Hematopoietic multipotent progenitor cell treated with erythropoietin and hydrocortisone succinate and interleukin-3 and kit ligand, for 17 days (in vitro differentiated cells): ENCODE data around the gene TNFSF8.

Experiments used
- DNase-seq: peaks from one replicate; pipeline ENCODE4 v3.0.0-alpha.2; 2015; ENCODE audit warnings: low spot score

TNFSF8 gene

DNA sequence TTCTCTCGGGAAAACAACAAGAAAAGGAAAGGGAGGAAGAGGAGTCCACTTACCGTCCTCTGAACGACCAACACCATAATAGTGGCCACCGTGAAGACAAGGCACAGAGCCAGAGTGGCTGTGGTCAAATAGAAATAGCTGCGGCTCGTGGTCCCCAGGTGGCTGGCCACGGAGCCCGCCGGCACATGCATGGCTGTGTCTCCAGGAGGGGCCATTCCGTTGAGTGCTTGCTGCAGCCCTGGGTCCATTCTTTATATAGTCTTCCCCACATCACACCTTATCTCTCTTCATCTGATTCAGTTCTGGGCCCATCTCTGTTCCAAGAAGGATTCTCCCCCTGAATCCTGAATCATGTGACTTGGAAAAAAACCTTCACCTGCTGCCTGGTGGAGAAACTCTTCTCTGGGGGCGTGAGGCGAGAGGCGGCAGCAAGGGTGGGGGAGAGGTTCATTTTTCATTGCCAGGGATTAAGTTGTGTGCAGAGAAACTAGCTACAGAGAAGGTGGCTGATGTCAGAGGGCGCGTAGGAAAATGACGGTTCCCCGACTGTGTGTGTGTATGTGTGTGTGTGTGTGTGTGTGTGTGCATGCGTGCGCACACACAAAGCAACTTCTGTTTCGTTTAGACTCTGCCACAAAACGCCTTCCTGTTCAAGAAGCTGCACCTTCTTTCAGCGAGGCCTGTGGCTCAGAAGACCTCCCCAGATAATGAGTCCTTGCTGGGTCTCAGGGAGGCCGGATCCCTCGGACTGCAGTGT, at the start of gene TNFSF8:
TSS of gene TNFSF8 (minus strand) at position 536 of the 757 bp plus-strand sequence. CDS start at position 248, 288 bp downstream.
- DNase-seq, result no peak

DNA sequence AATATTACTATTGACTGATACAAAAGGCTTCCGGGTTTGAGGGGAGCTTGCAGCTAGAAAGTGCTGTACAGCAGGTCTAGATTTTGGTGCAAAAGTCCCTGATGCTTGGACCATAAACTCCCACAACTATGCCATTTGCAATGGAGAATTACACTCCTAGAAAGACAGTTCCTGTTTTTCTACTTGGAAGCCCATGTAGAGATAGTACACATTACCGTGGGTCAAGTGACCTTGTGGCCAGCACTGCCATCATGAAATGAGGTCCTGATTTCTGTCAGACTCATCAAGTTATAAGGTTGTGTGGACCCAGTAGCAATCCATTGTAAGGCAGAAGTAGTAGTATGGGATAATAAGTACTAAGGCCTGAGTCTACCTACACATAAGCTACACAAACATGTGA, 42.8 kb upstream of the TNFSF8 start:
- DNase-seq, result no peak

DNA sequence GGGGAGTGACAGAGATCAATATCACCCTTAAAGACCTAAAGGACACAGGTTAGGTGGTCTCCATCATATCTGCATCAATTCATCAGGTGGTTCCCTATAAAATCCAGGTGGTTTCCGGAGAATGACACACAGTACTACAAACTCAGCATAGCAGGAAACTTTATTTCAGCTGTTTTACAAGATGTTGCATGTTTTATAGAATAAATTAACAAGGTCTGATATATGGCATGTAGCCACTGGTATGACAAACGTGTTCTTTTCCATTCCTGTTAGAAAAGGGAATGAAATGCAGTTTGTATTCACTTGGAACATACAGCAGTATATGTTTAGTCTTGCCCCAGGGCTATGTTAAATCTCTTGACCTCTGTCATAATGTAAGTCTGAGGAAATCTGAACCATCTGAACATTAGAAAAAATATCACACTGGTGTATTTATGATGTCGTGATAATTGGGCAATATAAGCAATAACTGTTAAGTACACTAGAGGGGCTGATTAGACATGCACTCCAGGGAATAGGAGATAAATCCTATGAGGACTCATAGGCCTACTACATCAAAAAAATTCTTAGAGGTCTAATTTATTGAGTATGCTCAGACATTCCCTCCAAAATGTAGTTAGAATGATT, 42.2 kb upstream of the TNFSF8 start:
- DNase-seq, result no peak

GRCh38 chr9:114969269-114969668, 38.9 kb upstream of the TNFSF8 start:
- no peak for DNase-seq

GRCh38 chr9:114968671-114969070, 38.3 kb upstream of the TNFSF8 start:
- DNase-seq, result no peak

DNA sequence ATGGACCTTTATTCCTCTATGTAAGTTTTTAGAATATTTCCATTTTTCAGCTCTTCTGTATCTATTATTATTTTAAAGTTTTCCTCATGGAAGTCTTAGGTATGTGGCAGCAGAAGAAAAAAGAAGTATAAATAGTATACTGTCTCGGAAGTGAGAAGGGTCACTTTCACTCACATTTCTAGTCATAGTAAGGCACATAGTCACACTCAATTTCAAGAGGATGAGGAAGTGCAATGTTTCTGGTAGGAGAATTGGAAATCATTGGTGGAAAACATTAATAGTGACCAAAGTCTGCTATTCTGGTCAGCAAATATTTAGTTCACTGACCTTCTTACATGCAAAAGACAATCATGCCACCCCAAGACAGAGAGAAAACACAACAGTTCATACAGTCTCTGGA, 35.2 kb upstream of the TNFSF8 start:
- DNase-seq, result no peak

- no peak for DNase-seq
Observed at GRCh38 chr9:114962809-114963208, 32.4 kb upstream of the TNFSF8 start.

DNA sequence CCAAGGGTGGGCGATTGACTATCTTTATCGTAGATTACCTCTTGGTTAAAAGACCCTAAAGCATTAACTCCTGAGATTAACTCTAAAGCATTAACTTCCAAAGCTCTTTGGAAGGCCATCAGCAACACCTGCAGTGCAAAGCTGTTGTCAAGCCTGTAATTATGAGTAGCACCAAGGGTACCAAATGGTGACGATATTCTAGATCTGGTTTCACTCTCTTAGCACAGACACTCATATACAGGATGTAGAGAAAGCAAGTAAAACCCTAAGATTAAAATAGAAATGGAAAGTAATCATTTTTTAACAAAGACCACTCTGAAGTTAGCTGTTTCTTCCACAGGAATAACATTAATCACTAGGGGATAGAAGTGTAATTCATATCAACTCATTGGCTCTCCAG, 29.9 kb upstream of the TNFSF8 start:
- DNase-seq, result no peak

DNA sequence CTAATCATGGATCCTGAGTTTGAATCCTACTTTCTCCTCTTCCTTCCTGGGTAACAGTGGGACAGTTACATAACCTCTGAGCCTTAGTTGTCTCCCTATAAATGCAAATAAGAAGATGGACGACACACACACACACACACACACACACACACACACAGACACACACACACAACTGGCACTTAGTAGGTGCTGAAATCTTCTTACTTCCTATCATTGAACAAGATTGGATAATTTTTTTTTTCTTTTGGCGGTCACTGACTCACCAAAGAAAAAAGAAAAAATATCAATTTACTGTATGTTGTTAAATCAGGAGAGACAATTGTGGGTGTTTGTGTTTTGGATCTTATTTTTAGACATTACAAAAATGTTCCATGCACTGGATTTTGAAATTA, 28.4 kb upstream of the TNFSF8 start:
- no peak for DNase-seq

DNA sequence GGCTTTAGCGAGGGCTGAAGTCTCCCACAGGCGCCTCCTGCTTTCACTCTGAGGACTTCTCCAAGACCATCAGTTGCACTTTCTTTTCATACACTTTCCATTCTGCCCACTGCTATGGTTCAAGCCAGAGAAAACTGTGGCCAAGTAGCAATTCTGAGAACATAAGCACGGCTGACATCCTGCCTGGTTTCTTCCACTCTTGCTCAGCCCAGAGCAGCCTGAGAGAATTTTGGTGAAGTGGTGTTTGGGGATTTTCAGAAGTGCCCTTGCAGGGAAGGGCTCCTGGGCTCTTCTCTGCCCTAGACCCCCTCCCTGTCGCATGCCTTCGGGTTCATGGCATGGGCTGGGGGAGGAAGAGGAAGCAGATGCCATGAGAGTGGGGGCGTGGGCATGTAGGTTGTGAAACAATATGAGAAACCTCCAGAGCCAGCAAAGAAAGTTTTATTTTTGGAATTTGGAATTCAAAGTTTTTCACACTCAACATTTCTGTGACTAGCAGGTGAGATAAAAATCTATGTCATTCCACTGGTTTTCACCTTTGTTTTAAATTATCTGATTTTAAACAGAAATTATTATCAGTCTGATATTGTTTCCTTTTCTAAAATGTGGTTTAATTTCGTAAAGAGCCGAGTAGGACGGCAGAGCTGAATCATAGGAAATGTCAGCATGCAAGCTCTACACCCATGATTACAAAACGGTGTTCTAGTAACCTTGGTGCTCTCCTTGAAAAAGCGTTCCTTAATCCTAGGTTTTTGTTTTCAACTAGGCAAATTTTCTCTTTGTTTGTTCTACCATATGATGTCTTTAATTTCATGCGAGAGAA, 27.8 kb upstream of the TNFSF8 start:
- DNase-seq, result no peak

- DNase-seq, result no peak
Observed at GRCh38 chr9:114957558-114957957, 27.2 kb upstream of the TNFSF8 start.

DNA sequence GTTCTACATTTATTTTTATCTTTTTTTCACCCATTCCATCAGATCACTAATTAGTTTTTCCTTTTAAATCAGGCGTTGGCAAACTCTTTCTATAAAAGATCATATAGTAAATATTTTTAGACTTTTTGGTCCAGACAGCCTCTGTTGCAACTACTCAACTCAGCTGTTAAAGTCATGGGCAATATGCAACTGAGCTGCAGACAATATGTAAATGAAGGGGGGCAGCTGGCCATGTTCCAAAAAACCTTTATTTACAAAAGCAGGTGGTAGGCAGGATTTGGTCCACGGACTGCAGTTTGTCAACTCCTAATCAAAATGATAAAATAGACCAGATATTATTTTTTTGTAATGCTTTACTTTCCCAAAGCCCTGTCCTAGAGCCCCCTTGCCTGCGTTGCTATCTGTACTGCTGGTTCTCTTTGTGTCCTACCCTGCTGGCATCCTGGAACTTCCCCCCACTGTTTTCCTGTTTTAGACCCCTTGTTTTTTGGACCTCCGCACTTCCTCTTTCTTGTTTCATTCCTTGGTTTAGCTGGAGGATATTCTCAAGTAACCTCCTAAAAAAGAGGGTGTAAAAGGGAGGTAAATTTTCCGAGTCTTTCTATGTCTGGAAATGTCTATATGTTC, 24.7 kb upstream of the TNFSF8 start:
- DNase-seq, result no peak

DNA sequence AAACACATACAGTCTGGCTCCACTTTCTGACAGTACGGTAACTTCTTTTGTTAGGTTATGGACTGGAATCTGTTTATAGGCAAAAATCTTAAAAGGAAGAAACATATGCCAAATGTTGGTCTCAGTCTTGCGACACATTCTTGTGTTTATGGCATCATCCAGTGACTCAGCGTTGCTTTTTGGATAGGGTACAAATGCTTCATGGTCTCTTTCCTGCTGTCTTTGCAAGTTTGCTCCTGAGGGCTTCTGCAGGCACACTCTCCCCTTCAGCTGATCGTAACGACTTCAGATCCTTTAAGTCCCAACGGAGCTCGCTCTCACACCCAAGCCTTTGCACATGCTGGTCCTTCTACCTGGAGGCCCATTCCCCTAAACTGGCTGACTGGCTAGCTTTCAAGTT, 23.6 kb upstream of the TNFSF8 start:
- DNase-seq, result no peak

DNA sequence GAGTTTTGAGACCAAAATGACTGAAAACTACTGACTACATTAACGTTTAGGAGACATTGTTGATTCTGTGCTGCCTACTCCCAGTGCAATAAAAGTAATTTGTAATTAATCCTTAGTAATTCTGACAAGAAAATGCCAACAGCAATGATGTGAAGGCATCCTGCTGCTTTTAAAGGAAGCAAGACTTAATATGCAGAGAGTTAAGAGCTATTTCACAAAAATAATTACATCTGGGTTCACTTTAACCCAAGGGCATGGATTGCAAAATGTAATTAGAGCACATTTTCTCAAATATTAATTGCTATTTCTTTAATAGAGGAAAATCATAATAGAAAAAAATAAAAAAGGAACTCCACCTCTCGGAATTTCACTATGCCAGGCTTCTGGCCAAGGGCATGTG, 22.7 kb upstream of the TNFSF8 start:
- no peak for DNase-seq

DNA sequence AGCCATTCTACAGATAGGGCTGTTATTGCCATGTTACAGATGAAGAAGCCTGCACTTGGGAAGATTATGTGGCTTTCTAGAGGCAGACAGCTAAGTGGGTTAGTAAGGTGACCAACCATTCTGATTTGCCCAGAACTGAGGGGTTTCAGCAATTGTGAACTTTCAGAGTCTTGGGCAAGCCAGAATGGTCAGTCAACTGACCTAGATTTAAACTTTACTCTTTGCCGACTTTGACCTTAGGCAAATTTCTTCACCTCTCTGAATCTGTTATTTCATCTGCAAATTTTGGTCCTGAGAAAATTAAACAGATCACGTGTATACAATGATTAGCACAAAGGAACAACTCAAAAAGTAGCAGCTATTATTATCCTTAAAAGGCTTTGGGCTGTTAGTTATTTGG, 20.4 kb upstream of the TNFSF8 start:
- no peak for DNase-seq

GRCh38 chr9:114947058-114947457, 16.7 kb upstream of the TNFSF8 start:
- DNase-seq, result no peak

DNA sequence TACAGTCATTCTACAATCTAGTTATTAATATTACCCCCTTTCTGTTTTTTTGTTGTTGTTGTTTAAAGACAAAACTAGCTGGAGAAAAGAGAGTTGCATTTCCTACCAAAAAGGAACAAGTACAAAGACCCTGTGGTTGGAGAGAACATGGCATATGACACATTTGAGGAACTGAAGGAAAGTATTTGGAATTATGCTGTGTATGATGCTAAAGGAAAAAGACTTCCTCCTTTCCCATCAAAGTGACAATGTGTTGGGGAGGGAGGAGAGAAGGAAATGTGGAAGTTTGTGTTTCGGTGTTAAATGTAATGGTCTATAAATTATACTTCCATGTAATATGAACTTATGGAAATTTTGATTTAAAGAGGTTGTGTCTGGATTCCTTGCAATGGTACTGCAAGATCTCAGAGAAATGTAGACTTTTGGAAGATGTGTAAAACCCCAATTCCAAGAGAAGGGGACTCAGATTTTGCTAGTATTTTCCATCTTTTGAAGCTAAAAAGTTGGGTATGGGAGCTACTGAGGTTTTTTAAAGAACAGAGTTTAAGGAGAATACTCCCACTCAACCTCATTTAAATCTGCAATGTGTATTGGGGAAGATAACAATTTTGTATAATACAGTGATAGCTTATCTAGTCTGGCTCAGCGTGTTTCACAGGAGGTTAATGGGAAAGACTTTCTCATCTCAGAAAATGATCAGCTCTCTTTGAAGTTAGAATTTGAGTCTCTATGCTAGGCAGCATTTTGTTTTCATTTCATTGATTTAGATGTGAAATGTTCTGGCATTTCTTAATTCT, 15.4 kb upstream of the TNFSF8 start:
- no peak for DNase-seq

DNA sequence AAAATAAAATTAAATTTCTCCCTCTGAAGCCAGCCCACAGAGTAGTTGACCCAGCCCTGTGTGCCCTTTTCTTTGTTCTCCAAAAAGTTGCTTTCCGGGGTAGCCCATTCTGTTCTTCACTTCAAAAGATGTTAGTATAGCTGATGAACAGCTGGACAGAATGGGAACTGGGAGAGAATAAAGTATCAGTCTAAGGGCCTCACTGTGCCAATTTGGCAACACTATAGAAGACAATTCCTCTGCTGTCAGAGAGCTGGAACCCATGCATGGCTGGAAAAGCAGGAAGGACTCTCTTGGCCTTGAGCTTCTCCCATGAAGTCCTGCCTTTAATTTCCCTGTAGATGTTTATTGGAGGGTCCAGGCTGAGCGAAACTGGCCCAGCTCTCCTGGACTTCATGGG, 11.0 kb upstream of the TNFSF8 start:
- DNase-seq, result no peak

DNA sequence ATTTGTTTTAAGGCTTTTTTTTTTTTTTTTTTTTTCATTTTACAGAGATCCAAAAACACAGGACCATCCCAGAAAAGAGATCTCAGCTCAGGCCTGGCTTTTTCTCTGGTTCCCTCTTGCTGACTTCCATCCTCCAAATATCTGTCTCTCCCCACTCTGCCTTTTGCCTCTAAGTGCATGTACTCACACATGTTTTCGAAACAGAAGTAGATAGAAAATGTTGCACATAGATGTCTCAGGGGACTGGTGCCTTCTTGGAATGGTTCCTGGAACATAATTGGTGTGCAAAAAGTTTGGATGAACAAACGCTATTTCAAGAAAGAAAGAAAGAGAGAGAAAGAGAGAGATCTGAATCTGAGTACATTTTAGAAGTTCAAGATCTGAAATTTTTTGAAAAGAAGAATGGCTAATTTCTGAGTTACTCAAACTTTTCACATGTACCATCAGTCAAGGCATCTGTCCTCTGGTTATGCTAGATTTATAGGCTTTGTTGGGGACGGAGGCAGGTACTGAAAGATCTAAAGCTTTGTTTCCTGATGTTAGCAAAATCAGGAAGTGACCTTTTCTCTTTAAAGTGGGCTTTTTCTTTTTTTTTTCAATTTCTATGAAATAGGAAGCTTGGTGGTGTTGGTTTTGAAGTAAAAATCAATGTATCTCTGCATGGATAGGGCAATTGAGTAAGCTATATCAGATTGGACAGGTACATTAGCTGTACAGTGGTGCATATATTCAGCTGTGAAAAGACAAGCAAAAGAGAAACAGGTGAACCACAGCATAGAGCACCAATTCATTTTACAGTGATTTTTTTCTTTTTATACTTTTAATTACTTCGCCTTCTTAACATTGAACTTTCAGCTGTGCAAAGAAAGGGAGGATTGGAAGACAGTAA, 8.5 kb upstream of the TNFSF8 start:
- no peak for DNase-seq

DNA sequence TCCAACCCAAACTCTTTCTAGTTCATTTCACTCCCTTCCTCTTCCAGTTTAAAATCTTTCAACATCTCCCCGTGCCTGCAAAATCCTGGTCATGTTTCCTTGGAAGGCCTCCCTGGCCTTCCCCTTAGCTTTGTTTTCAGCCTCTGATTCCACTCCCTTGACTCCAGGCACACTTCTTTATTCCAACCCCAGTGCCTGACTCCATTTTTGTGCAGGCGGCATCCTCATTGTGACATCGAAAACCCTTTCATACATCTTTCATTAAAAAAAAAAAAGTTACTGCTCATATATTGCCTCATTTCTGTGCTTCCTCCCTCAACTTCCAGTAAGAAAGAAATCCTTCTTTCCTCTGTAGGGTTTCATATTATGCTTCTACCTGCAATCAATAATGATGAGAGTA, 7.1 kb upstream of the TNFSF8 start:
- DNase-seq, result no peak

- DNase-seq, result no peak
Observed at GRCh38 chr9:114936581-114936980, 6.2 kb upstream of the TNFSF8 start.
